KBM-7 (cell line): Measurements from ENCODE around the gene CAMKMT.

ENCODE experiments used
- DNase-seq: peaks from one replicate; pipeline ENCODE4 v3.0.0-alpha.2; 2015
- in situ Hi-C: fragments of 300-500 bp; cut with MboI; formaldehyde crosslinking; loops from 2 replicates; pipeline ENCODE4 v1.14.3; 2020; ENCODE audit warnings: low sequenced_read_pairs, low pct_unique_long_range_greater_than_20kb, mixed read lengths

CAMKMT gene

GRCh38 chr2:44361330-44362206 is at the start of gene CAMKMT, which contains the start of gene PREPL:
CAMKMT (plus strand) TSS chr2:44361947.
PREPL (minus strand) TSS chr2:44361494; CDS start chr2:44346342, 15,152 bp downstream.
- DNase-seq: peak; percentile 99
- in situ Hi-C loops: no loop called here

- no peak for DNase-seq
- in situ Hi-C loops: no loop called here
Observed at GRCh38 chr2:44314362-44314761, 47.4 kb upstream of the CAMKMT start.

GRCh38 chr2:44315945-44316344 is 45.8 kb upstream of the CAMKMT start:
- in situ Hi-C loops: no loop called here
- no peak for DNase-seq

GRCh38 chr2:44320832-44321231 is 40.9 kb upstream of the CAMKMT start:
- DNase-seq: no peak

GRCh38 chr2:44321360-44321759 is 40.4 kb upstream of the CAMKMT start:
- in situ Hi-C loops: no loop called here

More at GRCh38 chr2:44320832-44321231, 40.9 kb upstream of the CAMKMT start:
- in situ Hi-C loops: no loop called here

GRCh38 chr2:44324971-44325426 is 36.7 kb upstream of the CAMKMT start:
- in situ Hi-C loops: no loop called here
- DNase-seq: no peak

More at GRCh38 chr2:44321360-44321759, 40.4 kb upstream of the CAMKMT start:
- no peak for DNase-seq

- in situ Hi-C loops: no loop called here
- no peak for DNase-seq
Observed at GRCh38 chr2:44325897-44326296, 35.9 kb upstream of the CAMKMT start.

- in situ Hi-C loops: no loop called here
- no peak for DNase-seq
Observed at GRCh38 chr2:44326548-44327264, 35.0 kb upstream of the CAMKMT start.

GRCh38 chr2:44328750-44329149 is 33.0 kb upstream of the CAMKMT start:
- in situ Hi-C loops: no loop called here
- DNase-seq: no peak

GRCh38 chr2:44329343-44329742 is 32.4 kb upstream of the CAMKMT start:
- DNase-seq: no peak
- in situ Hi-C loops: no loop called here

GRCh38 chr2:44330801-44331200 is 30.9 kb upstream of the CAMKMT start:
- in situ Hi-C loops: no loop called here
- DNase-seq: no peak

- in situ Hi-C loops: no loop called here
- no peak for DNase-seq
Observed at GRCh38 chr2:44333994-44334393, 27.8 kb upstream of the CAMKMT start.

GRCh38 chr2:44335806-44336538 is 25.8 kb upstream of the CAMKMT start:
- in situ Hi-C loops: no loop called here
- DNase-seq: no peak

GRCh38 chr2:44342854-44343253 is 18.9 kb upstream of the CAMKMT start:
- peak; percentile 24 for DNase-seq
- in situ Hi-C loops: no loop called here

GRCh38 chr2:44347526-44347925 is 14.2 kb upstream of the CAMKMT start:
- in situ Hi-C loops: no loop called here
- no peak for DNase-seq

- in situ Hi-C loops: no loop called here
- DNase-seq: no peak
Observed at GRCh38 chr2:44348400-44348799, 13.3 kb upstream of the CAMKMT start.

- no peak for DNase-seq
- in situ Hi-C loops: no loop called here
Observed at GRCh38 chr2:44349506-44349905, 12.2 kb upstream of the CAMKMT start.

- DNase-seq: no peak
- in situ Hi-C loops: no loop called here
Observed at GRCh38 chr2:44351088-44351487, 10.7 kb upstream of the CAMKMT start.

GRCh38 chr2:44351676-44352075 is 10.1 kb upstream of the CAMKMT start:
- in situ Hi-C loops: no loop called here
- no peak for DNase-seq
